Measurements from ENCODE around the gene NUDT14. TPM values are rescaled to one million over a fixed set of nuclear protein-coding genes. Genes with fewer than 3 reads are reported as not detected.

Gene NUDT14
- total and polyA plus RNA-seq, 2 of the 4 experiments (the other 2 are of a cell fraction), result 5.6 to 9.3 TPM

DNA sequence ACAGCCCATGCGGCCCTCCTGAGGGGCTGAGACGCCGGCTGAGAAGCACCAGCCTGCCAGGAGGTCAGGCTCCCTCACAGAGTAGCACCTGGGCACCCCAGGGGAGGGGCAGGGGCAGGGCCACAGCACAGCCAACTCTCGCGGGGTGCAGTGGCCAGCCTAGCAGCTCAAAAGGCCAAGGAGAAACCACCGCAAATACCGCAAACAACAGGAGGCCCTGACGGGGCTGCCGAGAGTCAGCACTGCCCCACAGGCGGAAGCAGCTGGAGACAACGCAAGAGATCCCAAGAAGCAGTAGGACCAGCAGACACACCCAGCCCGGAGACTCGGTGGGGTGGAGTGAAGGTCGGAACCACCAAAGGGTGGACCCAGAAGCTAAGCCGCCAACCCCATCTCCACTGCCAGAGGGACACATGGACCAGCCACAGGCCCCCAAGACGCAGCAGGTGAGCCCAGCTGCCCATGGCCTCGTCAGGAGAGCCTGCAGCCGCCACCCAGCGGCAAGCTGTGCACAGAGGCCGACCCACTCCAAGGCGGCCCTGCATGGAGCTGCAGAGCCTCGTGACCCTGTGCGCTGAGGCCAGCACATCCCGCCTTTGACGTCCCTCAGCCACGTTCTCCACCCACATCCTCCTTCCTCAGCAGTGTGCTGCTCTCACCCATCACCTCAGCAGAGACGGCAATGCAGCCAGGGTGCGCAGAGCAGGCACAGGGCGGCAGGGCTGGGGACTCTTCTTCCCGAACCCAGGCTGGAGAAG is 35.6 kb upstream of the NUDT14 start:
- H3K56ac ChIP-seq (ENCODE audit: extremely low read depth, insufficient read depth, low read length), result no peak overlapping the region
- no peak overlapping the region for H2AK9ac ChIP-seq (replicated peaks; ENCODE audit: low read depth, low read length, poor library complexity)
- H2BK15ac ChIP-seq (ENCODE audit: low read depth, low read length), result no peak overlapping the region
- H3K27me3 ChIP-seq (ENCODE audit: control insufficient read depth, insufficient read depth, low read length), result no peaks in the 10 kb centered on the region
- 93% methylated on average over 20 of the region's 30 CpGs; no CpG with 5 or more reads in 1 of the 2 experiments for WGBS, 2 experiments (ENCODE audit: extremely low coverage in 2 of 2, insufficient read length in 1 of 2)
- no peak overlapping the region for H3K9ac ChIP-seq (ENCODE audit: low read depth, low read length)
- peaks cover 9 to 19% of the 10 kb centered on the region in 2 experiments; a peak in 3 of 4 replicates for H3K79me1 ChIP-seq (ENCODE audit: low read depth in 1 of 2, low read length in 2 of 2)
- ATAC-seq (ENCODE audit: low read depth), result no peak
- no peak overlapping the region for H3K4ac ChIP-seq (ENCODE audit: low read depth, low read length)
- H2AFZ ChIP-seq (replicated peaks; ENCODE audit: low read length, poor library complexity), result no peak overlapping the region
- H4K5ac ChIP-seq (ENCODE audit: low read depth, low read length), result no peak overlapping the region
- H3K27ac ChIP-seq (ENCODE audit: insufficient read depth, low read length), result no peak overlapping the region
- H4K20me1 ChIP-seq (ENCODE audit: insufficient read depth, low read length), result peaks cover 14% of the 10 kb centered on the region
- in situ Hi-C loops (cut with MboI; ENCODE audit: low sequenced_read_pairs), result no loop called here
- no peak overlapping the region for H3K14ac ChIP-seq (replicated peaks; ENCODE audit: low read depth, low read length)
- no peak for DNase-seq
- no TSS peak for BruUV-seq (replicated peaks)
- peaks cover 2% of the 10 kb centered on the region; the same call in 1 of the 2 replicates for H3K4me1 ChIP-seq (ENCODE audit: control insufficient read depth, insufficient read depth, low read length)
- H4K91ac ChIP-seq (ENCODE audit: insufficient read depth, low read depth, low read length), result no peak overlapping the region
- H2AK5ac ChIP-seq (ENCODE audit: low read depth, low read length), result no peak overlapping the region
- peaks cover 10% of the 10 kb centered on the region for H3K9me1 ChIP-seq (ENCODE audit: insufficient read depth, low read length)
- dilution Hi-C loops (cut with HindIII; ENCODE audit: low sequenced_read_pairs, unreplicated experiment), result no loop called here
- H2BK120ac ChIP-seq (ENCODE audit: low read depth, low read length), result no peak overlapping the region
- intact Hi-C loops (cut with micrococcal nuclease), result no loop called here
- ChIA-PET POLR2A (ENCODE audit: unreplicated experiment) (no interaction called here), CTCF (no interaction called here)
- no peak overlapping the region for H3K4me3 ChIP-seq (ENCODE audit: insufficient read depth, low read depth, low read length)
- H2BK20ac ChIP-seq (ENCODE audit: low read depth, low read length), result no peak overlapping the region
- H4K8ac ChIP-seq (ENCODE audit: low read depth in 2 of 2, low read length in 2 of 2), result no peak overlapping the region
- no peak overlapping the region for H3K23ac ChIP-seq (ENCODE audit: low read depth, low read length)
- H2BK5ac ChIP-seq (ENCODE audit: low read depth, low read length, poor library complexity, severe bottlenecking), result no peak overlapping the region
- TF ChIP-seq MAFK (IDR thresholded peaks at IDR 0.05; ENCODE audit: low read depth, low read length) (no peak), POLR2A (IDR thresholded peaks at IDR 0.05; ENCODE audit: low read depth, low read length) (no peak), RAD21 (IDR thresholded peaks at IDR 0.05; ENCODE audit: low read length) (no peak), CEBPB (IDR thresholded peaks at IDR 0.05; ENCODE audit: low read depth, low read length) (no peak), MAZ (IDR thresholded peaks at IDR 0.05; ENCODE audit: borderline replicate concordance, low read depth, low read length) (no peak)
- TF ChIP-seq, protein P1, sequence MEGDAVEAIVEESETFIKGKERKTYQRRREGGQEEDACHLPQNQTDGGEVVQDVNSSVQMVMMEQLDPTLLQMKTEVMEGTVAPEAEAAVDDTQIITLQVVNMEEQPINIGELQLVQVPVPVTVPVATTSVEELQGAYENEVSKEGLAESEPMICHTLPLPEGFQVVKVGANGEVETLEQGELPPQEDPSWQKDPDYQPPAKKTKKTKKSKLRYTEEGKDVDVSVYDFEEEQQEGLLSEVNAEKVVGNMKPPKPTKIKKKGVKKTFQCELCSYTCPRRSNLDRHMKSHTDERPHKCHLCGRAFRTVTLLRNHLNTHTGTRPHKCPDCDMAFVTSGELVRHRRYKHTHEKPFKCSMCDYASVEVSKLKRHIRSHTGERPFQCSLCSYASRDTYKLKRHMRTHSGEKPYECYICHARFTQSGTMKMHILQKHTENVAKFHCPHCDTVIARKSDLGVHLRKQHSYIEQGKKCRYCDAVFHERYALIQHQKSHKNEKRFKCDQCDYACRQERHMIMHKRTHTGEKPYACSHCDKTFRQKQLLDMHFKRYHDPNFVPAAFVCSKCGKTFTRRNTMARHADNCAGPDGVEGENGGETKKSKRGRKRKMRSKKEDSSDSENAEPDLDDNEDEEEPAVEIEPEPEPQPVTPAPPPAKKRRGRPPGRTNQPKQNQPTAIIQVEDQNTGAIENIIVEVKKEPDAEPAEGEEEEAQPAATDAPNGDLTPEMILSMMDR (conservative IDR thresholded peaks at IDR 0.05; ENCODE audit: low read depth, low read length), result no peak
- H3K36me3 ChIP-seq (ENCODE audit: control insufficient read depth, insufficient read depth, low read length), result peaks cover 50% of the 10 kb centered on the region
- no peak overlapping the region for H3K18ac ChIP-seq (ENCODE audit: low read depth, low read length)
- H3K4me2 ChIP-seq (ENCODE audit: low read depth, low read length), result no peak overlapping the region
- no peaks in the 10 kb centered on the region for H3K9me3 ChIP-seq (ENCODE audit: control insufficient read depth, insufficient read depth, low read length)
